Measurements from ENCODE around the gene NEK11.

Gene NEK11

DNA sequence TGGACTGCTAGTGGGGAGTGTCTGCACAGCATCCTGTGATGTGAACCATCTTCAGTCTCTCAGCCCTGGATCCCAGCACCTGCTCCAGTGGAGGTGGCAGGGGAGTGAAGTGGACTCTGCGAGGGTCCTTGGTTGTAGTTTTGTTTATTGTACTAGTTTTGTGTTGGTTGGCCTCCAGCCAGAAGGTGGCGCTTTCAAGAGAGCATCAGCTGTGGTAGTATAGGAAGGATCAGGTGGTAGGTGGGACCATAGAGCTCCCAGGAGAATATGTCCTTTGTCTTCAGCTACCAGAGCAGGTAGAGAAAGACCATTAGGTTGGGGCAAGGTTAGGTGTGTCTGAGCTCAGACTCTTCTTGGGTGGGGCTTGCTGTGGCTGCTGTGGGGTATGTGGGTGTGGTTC, 20.9 kb downstream of the NEK11 start:
- peaks cover 37% of the 10 kb centered on the region for H3K9me3 Mint-ChIP-seq
- TF ChIP-seq, protein P1, sequence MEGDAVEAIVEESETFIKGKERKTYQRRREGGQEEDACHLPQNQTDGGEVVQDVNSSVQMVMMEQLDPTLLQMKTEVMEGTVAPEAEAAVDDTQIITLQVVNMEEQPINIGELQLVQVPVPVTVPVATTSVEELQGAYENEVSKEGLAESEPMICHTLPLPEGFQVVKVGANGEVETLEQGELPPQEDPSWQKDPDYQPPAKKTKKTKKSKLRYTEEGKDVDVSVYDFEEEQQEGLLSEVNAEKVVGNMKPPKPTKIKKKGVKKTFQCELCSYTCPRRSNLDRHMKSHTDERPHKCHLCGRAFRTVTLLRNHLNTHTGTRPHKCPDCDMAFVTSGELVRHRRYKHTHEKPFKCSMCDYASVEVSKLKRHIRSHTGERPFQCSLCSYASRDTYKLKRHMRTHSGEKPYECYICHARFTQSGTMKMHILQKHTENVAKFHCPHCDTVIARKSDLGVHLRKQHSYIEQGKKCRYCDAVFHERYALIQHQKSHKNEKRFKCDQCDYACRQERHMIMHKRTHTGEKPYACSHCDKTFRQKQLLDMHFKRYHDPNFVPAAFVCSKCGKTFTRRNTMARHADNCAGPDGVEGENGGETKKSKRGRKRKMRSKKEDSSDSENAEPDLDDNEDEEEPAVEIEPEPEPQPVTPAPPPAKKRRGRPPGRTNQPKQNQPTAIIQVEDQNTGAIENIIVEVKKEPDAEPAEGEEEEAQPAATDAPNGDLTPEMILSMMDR (IDR thresholded peaks at IDR 0.05), result no peak
- no peaks in the 10 kb centered on the region for H3K4me1 Mint-ChIP-seq
- H3K36me3 Mint-ChIP-seq (ENCODE audit: low read depth), result peaks cover 25% of the 10 kb centered on the region
- no peak overlapping the region for H3K4me3 Mint-ChIP-seq
- no peak overlapping the region for H3K27ac Mint-ChIP-seq
- no peak for DNase-seq
- H3K27me3 Mint-ChIP-seq (ENCODE audit: low read depth, poor library complexity), result no peaks in the 10 kb centered on the region

DNA sequence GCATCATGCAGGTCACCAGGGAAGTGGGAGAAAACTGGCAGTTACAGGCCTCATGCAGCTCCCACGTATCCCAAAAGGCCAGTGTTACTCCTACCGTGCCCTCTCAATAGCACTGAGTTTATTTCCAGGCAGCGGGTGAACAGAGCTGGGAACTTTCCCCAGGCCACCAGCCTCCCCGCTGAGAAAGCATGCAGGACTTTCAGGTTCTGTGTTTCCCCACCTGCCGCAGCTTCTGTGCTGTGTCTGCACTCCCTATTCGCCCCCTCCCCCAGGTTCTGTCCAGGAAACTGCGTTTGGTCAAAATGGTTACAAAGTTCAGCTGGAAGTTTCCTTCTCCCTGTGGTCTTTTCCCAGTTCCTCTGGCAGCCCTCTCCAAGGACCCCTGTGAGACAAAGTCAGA, 21.4 kb downstream of the NEK11 start:
- Mint-ChIP-seq H3K4me3 (no peak overlapping the region), H3K27me3 (ENCODE audit: low read depth, poor library complexity) (no peaks in the 10 kb centered on the region), H3K4me1 (no peaks in the 10 kb centered on the region), H3K27ac (peak overlapping the region; percentile 37), H3K9me3 (peaks cover 32% of the 10 kb centered on the region), H3K36me3 (ENCODE audit: low read depth) (peaks cover 21% of the 10 kb centered on the region)
- DNase-seq, result no peak
- TF ChIP-seq, protein P1 (IDR thresholded peaks at IDR 0.05), result no peak

DNA sequence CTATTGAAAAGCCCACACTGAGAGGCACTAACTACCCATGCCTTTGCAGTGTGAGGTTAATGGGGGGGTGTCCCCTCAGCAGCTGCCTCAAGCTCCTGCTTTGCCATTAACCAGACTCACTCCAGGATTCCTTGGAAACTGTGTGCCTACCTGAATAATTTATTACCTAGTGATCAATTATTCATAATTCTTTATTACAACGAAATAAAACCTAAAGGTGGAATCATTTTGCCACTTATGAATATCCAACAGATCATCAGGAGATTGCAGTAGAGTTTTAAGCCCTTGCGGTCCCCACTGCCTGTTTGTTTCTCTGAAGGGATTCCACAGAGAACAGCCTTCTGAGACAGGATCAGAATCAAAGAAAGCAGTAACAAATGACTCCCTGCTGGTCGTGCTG, 23.3 kb downstream of the NEK11 start:
- peaks cover 4% of the 10 kb centered on the region for H3K36me3 Mint-ChIP-seq (ENCODE audit: low read depth)
- H3K27ac Mint-ChIP-seq, result no peak overlapping the region
- H3K4me3 Mint-ChIP-seq, result no peak overlapping the region
- H3K9me3 Mint-ChIP-seq, result peaks cover 13% of the 10 kb centered on the region
- TF ChIP-seq, protein P1 (IDR thresholded peaks at IDR 0.05), result no peak
- peaks cover 2% of the 10 kb centered on the region for H3K27me3 Mint-ChIP-seq (ENCODE audit: low read depth, poor library complexity)
- no peak for DNase-seq
- no peaks in the 10 kb centered on the region for H3K4me1 Mint-ChIP-seq

DNA sequence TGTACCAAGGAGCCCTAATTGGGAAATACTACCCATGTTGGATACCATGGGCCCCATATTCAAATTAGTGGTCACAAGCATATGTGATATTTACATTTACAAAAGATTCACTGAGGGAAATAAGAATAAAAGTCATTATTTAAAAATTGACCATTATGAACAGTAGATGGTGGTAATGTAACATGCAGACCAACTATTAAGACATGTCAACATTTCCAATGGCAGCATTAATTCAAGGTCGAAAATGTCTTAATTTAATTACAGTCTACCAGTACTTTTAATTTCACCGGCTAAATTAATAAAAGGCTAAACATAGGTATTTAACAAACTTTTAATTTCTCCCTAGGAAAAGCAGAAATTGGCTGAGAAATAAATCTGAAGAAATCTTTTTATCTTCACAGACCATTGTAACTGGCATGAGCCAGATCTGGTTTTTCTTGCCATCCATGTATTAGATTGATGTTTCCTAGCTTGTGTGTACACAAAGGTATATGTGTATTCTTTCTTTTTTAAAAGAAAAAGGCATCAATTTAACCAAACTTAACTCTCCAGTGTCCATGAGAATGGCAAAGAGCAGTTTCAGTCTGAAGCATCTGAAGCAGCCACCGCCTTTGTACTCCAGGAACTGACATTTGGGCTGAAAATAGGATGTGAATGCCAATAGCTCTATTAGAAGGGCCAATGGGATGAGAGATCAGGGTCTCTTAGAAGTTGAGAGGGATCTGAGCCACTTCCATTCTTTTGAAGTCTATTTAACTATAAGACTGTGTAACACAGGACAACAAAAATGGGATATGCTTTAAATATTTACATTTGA, 26.6 kb downstream of the NEK11 start:
- no peaks in the 10 kb centered on the region for H3K4me1 Mint-ChIP-seq
- TF ChIP-seq, protein P1 (IDR thresholded peaks at IDR 0.05), result no peak
- no peaks in the 10 kb centered on the region for H3K36me3 Mint-ChIP-seq (ENCODE audit: low read depth)
- H3K9me3 Mint-ChIP-seq, result peaks cover 1% of the 10 kb centered on the region
- H3K27ac Mint-ChIP-seq, result no peak overlapping the region
- H3K4me3 Mint-ChIP-seq, result no peak overlapping the region
- H3K27me3 Mint-ChIP-seq (ENCODE audit: low read depth, poor library complexity), result peaks cover 6% of the 10 kb centered on the region
- DNase-seq, result no peak

DNA sequence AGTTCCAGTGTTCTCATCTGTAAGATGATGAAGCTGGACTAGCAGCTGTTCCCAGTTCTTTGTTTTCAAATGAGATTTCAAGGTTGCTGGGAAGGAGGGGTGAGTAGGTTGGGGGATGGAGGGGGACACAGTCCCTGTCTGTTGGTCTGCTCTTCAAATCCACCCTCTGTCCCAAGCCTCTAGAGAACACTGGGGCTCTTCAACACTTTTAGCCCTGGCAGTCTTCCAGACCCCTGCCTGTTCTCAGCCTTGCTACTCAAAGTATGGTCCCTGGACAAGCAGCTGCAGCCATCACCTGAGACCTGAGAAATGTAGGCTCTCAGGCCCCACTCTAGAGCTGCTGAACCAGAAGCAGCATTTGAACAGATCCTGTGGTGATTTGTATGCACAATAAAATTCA, 41.3 kb downstream of the NEK11 start:
- H3K27me3 Mint-ChIP-seq (ENCODE audit: low read depth, poor library complexity), result no peaks in the 10 kb centered on the region
- H3K36me3 Mint-ChIP-seq (ENCODE audit: low read depth), result peaks cover 4% of the 10 kb centered on the region
- no peak overlapping the region for H3K27ac Mint-ChIP-seq
- no peak for DNase-seq
- H3K9me3 Mint-ChIP-seq, result no peaks in the 10 kb centered on the region
- TF ChIP-seq, protein P1 (IDR thresholded peaks at IDR 0.05), result no peak
- no peaks in the 10 kb centered on the region for H3K4me1 Mint-ChIP-seq
- H3K4me3 Mint-ChIP-seq, result no peak overlapping the region

DNA sequence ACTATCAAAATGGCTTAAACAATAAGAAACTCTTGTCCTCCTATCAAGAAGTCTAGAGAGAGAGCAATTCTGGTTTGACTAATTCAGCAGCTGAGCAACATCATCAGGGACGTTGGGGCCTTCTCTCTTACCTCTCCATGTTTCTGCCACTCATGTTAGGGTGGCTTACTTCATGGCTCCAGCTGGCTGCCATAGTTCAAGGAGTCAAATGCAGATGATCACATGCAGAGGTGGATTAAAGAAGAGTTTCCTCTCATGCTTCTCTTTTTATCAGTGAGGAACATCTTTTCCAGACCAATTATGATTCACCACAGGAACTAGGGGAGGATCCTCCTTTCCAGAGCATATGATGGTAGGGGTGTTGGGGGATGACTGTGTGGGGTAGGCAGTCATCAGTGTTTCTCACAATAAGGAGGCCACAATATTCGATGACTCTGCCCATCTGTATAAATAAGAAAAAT, 45.5 kb downstream of the NEK11 start:
- Mint-ChIP-seq H3K36me3 (ENCODE audit: low read depth) (no peaks in the 10 kb centered on the region), H3K4me1 (peaks cover 6% of the 10 kb centered on the region), H3K27ac (no peak overlapping the region), H3K4me3 (no peak overlapping the region), H3K9me3 (no peaks in the 10 kb centered on the region), H3K27me3 (ENCODE audit: low read depth, poor library complexity) (no peaks in the 10 kb centered on the region)
- TF ChIP-seq, protein P1 (IDR thresholded peaks at IDR 0.05), result no peak
- DNase-seq, result no peak
